HG03571 (cell line): Measurements from ENCODE around the gene SLC38A11.
"Not testable (repeated sequence)": the region's sequence is repeated elsewhere in the genome, so short reads cannot be mapped to it uniquely, and the experiment has no call there.

ENCODE experiments used
- ATAC-seq: cut with Tn5 transposase; IDR thresholded peaks from one replicate; pipeline ENCODE4 v1.9.1; 2021; ENCODE audit not compliant: unreplicated experiment

The SLC38A11 gene, protein sequence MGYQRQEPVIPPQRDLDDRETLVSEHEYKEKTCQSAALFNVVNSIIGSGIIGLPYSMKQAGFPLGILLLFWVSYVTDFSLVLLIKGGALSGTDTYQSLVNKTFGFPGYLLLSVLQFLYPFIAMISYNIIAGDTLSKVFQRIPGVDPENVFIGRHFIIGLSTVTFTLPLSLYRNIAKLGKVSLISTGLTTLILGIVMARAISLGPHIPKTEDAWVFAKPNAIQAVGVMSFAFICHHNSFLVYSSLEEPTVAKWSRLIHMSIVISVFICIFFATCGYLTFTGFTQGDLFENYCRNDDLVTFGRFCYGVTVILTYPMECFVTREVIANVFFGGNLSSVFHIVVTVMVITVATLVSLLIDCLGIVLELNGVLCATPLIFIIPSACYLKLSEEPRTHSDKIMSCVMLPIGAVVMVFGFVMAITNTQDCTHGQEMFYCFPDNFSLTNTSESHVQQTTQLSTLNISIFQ

DNA sequence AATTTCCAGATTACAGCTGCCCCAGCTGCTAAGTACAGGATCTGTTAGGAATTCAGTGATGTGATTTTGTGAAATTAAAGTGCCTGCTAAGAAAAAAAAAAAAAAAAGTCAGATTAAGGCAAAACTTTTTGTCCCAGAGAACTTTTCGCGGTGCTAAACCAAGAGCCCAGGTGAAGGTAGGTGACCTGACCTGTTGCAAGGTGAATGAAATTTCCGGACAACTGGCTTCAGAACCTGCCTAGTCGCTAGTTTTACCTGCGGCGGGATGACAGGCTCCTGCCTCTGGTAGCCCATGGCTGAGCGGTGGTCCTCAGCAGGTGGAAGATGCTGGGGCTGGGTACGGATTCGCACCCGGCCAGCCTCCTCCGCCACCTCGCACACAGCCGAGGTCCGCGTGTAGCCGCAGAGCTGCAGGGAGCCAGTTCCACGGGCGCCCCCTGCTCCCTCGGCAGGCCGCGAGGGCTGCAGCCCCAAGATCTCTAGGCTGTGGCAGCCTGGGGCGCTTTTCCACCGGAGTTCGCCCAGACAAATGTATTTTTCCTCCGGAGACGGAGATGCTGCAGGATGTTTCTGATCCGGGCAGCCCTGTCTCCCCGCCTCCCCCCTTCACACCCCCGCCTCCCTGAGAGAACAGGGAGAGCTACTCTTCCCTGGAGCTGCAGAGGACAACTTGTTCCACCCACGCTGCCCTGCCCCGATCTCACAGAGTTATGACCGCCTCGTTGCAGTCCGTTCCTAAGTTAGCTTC, at the start of gene SLC38A11:
Gene SLC38A11 (minus strand): TSS at position 572 of the 748 bp plus-strand sequence. CDS start 278 bp downstream, at position 294.
- no peak for ATAC-seq

DNA sequence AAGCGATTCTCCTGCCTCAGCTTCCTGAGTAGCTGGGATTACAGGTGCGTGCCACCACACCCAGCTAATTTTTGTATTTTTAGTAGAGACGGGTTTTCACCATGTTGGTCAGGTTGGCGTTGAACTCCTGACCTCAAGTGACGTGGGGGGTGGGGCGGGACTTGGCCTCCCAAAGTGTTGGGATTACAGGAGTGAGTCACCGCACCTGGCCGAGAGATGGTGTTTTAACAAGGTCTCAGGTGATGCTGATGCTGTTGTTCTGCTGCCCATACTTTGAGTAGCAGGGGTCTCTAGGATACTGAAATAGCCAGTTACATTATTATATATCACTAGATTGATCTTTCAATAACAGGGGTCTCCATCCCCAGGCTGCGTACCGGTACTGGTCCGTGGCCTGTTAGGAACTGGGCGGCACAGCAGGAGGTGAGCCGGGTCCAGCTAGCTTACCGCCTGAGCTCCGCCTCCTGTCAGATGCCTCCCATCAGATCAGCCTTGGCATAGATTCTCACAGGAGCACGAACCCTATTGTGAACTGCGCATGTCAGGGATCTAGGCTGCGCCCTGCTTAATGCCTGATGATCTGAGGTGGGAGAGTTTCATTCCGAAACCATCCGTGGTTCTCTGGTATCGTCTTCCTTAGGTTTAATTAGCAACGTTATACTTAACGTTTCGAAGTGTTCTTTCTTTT, 48.3 kb upstream of the SLC38A11 start:
- ATAC-seq: no peak

DNA sequence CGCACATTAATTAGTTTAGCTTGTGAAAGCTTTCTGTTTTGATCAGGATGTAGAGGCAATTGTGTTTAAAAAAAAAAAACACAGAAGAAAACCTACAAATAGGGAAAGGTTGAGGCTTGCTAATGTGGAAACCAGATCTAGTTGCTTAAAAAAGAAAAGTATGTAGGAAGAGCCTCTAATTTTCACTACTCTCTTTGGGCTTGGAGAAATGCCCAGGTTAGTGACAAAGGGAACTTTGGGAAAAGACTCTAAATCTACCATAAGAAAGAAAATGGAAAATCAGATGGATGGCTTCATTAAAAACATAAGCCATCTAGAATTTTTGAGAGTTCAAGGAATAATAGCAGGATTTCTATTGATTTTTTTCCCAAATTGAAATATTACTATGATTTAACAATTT, 47.3 kb upstream of the SLC38A11 start:
- no peak for ATAC-seq

DNA sequence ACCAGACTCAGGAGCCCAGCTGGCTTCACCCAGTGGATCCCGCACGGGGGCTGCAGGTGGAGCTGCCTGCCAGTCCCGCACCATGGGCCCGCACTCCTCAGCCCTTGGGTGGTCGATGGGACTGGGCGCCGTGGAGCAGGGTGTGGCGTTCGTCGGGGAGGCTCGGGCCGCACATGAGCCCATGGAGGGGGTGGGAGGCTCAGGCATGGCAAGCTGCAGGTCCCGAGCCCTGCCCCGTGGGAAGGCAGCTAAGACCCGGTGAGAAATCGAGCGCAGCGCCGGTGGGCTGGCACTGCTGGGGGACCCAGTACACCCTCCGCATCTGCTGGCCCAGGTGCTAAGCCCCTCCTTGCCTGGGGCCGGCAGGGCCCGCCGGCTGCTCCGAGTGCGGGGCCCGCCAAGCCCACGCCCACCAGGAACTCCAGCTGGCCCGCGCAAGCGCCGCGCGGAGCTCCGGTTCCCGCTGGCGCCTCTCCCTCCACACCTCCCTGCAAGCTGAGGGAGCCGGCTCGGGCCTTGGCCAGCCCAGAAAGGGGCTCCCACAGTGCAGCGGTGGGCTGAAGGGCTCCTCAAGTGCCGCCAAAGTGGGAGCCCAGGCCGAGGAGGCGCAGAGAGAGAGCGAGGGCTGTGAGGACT, 39.5 kb upstream of the SLC38A11 start:
- ATAC-seq: not testable (repeated sequence)

DNA sequence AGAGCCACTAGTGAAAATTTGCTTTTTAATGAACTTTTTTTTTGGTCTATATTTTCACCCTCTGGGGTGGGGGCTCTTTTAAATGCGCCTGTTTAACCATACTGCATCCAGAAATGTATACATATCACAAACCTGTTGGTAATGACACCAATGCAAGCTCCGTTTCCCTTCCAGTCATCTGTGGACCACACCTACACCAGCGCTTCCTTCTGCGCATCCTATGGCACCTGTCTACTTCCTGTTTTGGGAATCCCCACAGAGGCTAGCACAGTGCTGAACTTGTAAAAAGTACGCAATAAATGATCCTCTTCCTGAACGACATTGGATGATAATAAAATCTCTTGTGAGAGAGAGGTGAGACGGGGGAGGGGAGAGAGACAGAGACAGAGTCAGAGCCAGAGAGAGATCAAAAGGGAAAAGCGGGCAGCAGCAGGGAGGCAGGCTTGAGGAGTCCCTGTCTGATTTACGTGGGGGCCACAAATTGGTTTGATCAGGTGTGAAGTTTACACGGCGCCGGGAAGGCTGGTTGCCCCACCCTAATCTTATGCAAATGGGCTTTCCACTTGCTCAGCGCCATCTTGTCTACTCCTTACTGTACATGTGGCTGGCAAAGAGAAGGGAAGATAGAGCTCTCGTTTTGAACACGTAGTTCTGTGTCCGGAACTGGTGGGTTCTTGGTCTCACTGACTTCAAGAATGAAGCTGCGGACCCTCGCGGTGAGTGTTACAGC, 38.1 kb upstream of the SLC38A11 start:
- ATAC-seq: no peak

DNA sequence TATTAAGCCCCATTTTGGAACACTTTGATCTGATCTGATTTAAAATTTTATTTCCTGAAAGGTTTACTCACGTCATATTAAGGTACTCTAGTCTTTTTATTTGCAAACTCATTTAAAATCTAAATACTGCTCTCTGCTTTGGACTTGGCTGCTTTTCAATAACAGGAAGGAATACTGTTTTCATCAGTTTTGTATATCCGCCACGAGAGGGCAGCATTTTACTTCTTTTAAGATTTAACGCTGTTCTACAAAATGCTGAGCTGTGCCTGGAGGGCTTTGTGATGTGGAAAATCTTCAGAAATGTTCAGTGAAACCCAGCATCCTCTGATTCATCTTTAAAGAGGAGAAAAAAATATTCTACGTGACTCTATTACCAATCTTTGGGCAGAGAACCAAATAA, 37.5 kb upstream of the SLC38A11 start:
- ATAC-seq: peak; percentile 63

DNA sequence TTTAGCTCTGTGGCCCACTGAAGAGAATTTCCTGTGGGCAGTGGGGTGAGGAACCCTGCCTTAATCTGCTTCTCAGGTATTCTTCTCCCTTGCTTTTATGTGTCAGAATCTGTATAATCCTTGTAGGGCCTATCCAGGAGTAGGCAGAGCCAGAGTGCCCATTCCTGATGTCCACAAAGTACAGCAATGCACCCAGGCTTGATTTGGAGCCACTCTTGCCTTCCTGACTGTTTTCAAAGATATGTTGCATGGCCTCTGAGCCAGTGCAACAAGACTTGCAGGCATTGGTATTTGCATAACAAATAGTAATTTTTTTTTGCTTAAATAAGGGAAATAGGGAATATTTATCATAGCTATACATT, 36.7 kb upstream of the SLC38A11 start:
- not testable (repeated sequence) for ATAC-seq

DNA sequence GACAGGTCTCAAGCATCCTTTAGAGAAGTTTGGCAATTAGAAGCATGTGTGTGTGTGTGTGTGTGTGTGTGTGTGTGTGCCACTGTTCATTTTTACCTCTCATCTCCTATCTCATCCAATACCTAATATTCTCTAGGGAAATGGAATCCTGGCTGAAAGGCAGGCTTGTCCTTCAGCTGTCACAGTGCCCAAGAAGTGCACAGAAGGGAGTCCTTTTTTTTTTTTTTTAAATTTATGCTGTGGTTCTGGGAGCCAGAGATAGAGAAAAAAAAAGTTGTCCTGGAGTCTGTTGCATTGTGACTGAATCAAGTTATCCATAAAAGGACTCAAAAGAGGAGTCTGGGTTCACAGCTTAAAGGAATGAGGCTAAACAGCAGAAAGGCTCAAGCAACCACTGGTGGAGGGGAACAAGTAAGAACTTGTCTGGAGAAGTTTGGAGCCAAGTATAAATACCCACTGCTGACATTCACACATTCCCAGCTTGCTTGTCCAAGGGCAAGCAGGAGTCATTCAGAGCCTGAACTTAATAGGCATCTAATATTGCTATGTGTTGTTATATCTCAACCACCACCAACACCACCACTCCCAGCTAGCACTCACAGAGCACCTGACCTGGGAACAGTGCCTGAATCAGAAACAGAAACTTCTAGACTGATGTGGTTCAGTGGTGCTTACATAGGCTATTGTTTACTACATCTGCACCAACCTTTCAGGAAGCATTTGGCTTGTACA, 36.2 kb upstream of the SLC38A11 start:
- peak; percentile 58 for ATAC-seq

DNA sequence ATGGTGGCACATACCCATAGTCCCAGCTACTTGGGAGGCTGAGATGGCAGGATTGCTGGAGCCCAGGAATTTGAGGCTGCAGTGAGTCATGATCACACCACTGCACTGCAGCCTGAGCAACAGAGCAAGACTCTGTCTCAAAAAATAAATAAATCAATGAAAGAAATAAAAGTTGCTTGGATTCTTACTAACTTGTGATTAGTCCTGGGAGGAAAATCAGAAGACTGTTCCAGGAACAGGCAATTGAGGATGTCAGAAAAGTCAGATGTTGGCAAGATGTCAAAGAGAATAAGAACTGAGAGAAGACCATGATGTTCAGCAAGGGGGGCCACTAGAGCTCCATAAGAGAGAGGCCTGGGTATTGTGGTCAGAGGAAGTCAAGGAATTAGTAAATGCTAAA, 35.6 kb upstream of the SLC38A11 start:
- not testable (repeated sequence) for ATAC-seq

DNA sequence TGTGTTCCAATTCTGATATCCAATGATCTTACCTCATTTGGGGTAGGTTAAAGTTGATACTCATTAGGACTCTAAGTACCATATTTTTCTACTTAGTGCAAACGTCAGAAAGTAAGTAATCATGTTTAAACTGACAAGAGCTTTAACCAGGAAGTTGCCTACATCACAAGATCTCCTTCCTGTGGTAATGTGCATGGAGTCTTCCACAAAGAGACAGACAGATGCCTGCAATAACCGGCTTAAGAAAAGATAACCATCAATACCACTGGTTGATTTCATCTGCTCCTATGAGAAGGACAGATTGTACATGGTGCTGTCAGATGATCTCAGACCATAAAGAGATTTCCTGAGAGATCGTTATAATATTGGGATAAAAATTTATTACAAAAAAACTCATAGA, 33.5 kb upstream of the SLC38A11 start:
- ATAC-seq: not testable (repeated sequence)

DNA sequence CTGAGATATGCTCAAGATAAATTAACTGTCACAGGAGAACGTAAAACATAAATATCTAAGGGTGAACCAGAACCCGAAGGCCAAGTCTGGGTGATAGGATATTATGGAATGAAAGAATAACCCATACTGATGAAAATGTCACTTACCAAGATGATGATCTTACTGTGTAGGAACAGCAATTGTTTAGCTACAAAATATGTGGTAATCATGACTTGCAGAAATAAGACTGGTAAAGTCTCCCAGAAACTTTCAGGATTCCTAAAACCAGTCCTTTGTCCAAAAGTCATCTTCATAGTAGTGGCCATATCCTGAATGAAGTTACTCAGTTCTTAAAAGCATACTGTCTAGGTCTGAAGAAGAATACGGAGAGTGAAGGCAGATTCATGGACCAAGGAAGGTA, 30.7 kb upstream of the SLC38A11 start:
- ATAC-seq: not testable (repeated sequence)

DNA sequence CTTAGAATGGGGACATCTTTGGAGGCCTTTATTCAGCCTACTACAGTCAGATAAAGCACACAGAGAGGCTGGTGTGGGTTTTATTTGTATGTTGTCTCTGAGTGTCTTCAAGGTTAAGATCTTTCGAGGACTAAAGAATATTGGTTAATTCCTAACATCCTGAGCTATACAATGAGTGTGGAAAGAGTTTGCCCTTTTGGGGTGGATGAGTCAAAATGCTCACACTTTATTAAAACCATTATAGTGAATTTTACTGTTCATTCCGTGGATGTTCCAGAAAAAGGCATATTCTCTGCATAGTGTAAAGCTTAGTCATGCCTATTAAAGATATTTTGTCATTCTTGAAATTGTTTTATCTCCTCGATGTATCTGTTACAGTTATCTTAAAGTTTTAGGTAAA, 29.1 kb upstream of the SLC38A11 start:
- ATAC-seq: no peak

DNA sequence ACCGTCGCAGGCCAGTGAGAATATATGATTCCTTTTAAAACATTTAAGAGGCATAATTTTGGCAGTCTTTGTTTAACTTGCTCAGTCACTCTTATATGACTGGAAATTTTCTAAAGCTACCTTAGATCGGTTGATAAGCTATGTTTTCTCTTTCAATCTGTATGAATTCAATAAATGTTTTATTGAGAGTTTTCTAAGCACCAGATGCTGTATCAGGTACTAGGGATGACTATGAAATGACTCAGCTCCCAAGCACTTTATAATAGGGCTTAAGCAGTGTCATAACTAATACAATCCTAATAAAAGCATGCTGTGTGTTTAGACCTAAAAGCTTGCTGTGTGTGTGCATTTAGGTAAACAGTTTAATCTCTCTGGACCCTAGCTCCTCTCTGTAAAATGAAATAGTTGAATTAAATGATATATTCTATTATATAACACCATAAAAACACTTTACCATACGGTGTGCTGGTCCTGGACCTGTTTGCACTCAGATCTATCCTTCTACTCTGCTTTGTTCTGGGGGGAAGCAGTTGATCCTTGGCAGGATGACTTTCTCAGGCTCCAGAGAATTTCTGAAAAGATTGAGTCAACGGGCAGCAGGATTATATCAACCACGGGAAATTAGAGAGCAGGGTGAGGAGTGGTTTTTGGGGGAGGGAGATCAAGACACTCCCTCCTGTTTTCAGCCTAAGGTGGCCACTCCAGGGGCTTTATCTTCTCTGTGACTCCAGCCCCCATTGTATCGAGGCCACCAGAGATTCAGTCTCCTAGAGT, 26.1 kb upstream of the SLC38A11 start:
- ATAC-seq: no peak

DNA sequence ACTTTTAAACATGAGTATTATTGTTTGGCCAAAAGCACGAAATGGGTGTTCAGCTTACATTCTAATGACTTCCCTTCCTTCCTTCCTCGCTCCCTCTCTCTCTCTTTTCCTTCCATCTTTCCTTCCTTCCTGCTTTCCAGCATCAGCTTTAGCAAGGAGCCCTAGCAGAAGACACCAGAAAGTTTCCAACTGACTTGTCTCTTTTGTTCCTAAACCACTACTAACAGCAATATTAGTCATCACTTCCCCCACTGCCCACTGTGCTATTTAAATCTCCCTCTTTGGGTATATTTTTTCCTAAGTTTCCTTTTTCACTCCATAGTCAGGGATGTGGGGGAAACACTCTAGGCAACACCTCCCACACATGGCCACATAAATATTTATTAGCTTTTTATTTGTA, 25.4 kb upstream of the SLC38A11 start:
- not testable (repeated sequence) for ATAC-seq

DNA sequence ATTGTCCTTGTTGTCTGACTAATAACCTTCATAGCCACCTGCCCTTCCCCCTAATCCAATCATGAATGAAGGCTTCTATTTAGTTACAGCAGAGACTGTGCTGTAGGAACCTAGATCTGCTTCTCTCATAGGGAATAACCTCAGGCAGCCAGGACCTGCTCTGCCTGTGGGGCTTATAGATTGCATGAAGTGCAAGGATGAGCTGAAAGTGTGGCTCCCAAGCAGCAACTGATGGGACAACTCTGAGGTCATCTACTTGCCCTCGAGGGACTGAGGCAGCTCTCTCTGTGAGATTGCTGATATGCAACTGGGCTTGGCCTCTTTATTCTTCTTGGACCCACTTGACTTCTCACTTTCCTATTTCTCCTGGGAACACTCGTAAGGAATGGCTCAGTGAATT, 23.8 kb upstream of the SLC38A11 start:
- ATAC-seq: no peak

DNA sequence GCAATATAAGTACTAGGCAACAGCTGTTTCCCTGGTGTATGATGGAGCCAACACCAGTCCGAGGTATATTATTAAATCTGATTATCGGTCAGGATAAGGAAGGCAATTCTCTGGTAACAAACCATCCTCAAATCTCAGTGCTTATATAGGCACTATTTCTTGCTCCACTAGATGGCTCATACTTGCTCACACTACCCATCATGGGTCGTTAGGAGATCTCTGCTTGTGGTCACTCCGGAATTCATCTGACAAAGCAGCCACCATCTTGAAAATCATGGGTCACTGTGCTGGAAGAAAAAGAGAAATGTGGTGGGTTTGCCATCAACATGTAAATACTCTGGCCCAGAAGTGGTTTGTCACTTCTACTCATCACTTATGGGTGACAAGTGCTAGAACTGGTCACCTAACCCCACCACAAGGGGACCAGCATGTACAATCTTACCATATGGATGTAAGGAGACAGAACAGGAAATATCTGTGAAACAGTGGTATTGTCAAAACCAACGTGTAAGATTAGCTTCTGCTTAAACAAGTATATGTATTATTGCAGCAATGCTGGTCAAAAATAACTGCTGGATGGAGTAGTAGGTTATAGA, 21.6 kb upstream of the SLC38A11 start:
- ATAC-seq: not testable (repeated sequence)

DNA sequence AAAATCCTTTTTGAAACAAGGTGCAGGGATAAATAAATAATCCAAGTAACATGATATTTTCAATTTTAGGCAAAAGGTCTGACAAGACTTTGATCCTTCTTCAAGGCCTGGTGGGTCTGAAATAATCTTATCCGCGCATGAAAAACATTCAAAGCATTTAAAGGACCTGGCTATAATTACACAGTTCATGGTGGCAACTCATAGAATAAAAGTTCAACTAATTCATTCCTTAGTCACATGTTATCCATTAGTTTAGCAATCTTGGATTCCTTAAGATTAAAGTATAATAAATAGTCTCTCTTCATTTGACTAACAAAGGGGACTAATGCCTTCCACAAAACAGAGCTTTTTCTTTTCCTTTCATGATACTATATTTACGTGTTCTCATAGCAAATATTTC, 21.0 kb upstream of the SLC38A11 start:
- no peak for ATAC-seq

DNA sequence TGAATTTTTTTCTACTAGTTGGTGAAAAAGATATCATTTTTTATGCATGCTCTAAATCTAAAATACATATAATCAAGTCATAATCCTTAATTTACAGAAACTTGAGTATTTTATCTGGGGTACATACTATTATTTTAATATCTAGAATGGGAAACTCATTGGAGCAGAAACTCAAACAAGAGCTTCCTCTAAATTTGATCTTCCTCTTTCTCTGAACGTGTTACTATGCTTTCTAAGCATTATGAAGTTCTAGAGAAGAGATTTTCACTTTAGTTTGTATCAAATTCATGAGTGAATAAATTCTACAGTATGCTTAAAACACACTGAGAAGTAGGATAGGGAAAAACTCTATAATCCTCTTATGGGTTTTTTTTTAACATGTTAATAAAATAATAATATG, 20.6 kb upstream of the SLC38A11 start:
- no peak for ATAC-seq

DNA sequence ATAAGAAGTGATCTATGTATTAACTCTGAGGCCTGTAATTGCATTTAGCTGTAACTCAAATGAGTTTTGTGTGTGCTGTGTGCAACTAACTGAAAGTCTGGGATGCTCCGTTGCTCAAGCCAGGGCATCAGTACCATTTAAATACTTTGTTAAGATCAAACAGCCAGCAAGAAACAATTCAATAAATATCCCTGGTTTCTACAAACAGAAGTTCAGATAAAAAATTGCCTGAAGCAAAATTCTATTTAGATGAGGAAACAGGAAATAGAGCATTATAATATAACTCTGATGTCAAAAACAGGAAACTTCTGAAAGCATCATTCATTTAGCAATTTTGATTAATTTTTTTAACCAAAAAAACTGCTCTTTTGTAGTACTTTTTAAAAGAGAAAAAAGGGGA, 18.9 kb upstream of the SLC38A11 start:
- no peak for ATAC-seq
